Fibroblast of skin of right quadriceps (primary cell): Measurements from ENCODE around the gene PCDH1.

ENCODE experiments used
- DNase-seq: peaks from one replicate; pipeline ENCODE4 v3.0.0-alpha.2; 2013

PCDH1 gene

DNA sequence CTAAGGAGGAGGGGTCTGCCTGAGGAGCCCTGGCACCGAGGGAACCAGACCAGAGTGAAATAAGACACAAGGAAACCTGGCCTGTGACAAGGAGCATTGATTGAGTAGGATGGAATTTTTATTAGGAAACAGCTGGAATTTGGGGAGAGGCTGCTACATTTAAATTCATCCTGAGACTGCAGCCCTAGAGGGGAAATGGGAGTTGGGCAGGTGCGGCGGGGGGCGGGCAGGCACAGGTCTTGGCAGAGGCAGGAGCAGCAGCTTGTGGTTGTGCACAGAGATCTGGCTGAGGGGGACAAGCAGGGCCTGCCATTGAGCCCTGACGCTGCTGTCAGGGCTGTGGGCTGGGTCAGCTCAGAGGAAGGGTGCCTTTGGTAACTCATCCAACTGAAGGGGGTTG, 71.6 kb downstream of the PCDH1 start:
- no peak for DNase-seq

DNA sequence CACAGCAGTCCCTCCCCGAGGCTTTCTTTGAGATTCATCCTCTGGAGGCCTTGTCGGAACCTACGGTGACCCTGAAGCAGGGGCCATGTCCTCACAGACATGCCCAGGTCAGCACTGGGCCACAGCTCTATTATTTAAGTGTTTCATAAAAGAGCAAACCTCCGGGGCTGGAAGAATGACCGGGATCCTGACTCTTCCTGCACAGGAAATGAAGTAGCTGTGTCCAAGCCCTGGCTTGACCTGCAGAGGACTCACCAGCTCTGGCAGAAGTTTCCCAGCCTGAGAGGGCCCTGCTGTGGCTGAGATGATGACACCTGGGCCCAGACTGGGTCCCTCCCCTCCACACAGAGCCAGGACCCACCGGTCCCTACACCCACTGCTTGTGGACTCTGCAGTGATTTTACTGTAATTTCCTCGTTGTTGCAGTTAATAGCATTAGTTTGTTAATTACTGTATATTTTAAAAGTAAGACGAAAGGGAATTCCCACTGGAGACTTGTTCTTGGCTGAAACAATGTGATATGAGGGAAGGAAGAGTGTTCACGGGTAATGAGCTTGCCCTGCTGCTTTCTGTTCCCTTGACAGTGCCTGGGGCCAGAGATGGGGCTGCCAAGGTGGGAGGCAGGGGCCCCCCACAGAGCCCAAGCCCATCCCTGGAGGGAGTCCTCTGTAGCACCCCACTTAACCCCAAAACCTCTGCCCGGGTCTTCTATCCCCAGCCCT, 72.2 kb downstream of the PCDH1 start:
- DNase-seq, result no peak

DNA sequence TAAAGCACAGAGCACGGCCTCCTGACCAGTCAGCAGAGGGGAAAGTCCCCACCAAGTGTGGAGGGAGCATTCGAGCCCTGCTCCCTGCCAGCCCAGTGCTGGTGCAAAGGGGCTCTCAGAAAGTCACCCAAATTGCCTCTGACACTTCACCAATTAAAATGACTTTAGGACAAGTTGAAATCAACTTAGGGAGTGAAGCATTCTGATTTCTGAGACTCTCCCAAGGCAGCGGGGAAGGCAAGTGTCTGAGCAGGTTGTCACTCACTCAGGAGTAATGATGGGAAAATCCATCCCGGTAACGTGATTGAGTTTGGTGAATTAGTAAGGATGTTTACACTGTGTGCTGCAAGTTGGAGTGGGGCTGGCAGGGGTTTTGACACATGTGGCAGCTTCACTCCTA, 73.7 kb downstream of the PCDH1 start:
- no peak for DNase-seq
